Memory B cell (primary cell): Measurements from ENCODE around the gene USP24.
"Not testable (repeated sequence)": the region's sequence is repeated elsewhere in the genome, so short reads cannot be mapped to it uniquely, and the experiment has no call there.

Experiments
- ATAC-seq: fragments of 150-1000 bp; cut with Tn5 transposase; 2 replicates; pipeline ENCODE4 v1.10.0; 2021; ENCODE audit warnings: low read depth, mild to moderate bottlenecking, moderate library complexity
- DNase-seq, 2 donors: peaks; one replicate each; pipeline ENCODE4 v3.0.0; 2022; ENCODE audit warnings: low spot score in 2 of 2
- H3K27ac Mint-ChIP-seq: one replicate; pipeline ENCODE4 v1.8.0; 2022; ENCODE audit warnings: mild to moderate bottlenecking, moderate library complexity, mixed read lengths
- H3K27me3 Mint-ChIP-seq: one replicate; pipeline ENCODE4 v1.8.0; 2022; ENCODE audit warnings: mixed read lengths
- H3K36me3 Mint-ChIP-seq: one replicate; pipeline ENCODE4 v1.8.0; 2022; ENCODE audit warnings: mild to moderate bottlenecking, mixed read lengths
- H3K4me1 Mint-ChIP-seq: one replicate; pipeline ENCODE4 v1.8.0; 2022; ENCODE audit warnings: mixed read lengths
- H3K4me3 Mint-ChIP-seq: one replicate; pipeline ENCODE4 v1.8.0; 2022; ENCODE audit warnings: mild to moderate bottlenecking, moderate library complexity, mixed read lengths
- H3K9me3 Mint-ChIP-seq: one replicate; pipeline ENCODE4 v1.8.0; 2022; ENCODE audit warnings: mixed read lengths

Gene USP24

GRCh38 chr1:55043011-55043410 is 172.2 kb downstream of the USP24 start:
- no peak overlapping the region for H3K27ac Mint-ChIP-seq
- DNase-seq, result no peak
- H3K9me3 Mint-ChIP-seq, result no peaks in the 10 kb centered on the region
- H3K4me1 Mint-ChIP-seq, result no peaks in the 10 kb centered on the region
- H3K27me3 Mint-ChIP-seq, result peaks cover 19% of the 10 kb centered on the region
- no peaks in the 10 kb centered on the region for H3K36me3 Mint-ChIP-seq
- H3K4me3 Mint-ChIP-seq, result no peak overlapping the region
- no peak for ATAC-seq

DNA sequence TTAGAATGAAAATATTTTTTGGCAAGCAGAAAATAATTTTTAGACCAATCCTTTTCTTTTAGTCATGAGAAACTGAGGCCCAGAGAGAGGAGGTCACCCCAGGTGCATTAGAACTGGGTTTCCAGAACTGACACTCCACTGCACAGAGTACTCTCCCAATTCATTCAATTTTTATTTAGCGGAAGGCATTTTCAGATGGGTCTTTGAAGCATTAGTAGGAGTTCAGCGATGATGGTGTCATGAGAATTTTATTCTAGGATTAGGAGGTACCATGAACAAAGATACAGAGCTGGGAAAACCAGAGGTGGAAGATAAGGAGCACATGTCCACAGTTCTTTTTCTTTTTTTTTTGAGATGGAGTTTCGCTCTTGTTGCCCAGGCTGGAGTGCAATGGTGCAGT is 173.6 kb downstream of the USP24 start:
- H3K27me3 Mint-ChIP-seq, result peaks cover 21% of the 10 kb centered on the region

DNA sequence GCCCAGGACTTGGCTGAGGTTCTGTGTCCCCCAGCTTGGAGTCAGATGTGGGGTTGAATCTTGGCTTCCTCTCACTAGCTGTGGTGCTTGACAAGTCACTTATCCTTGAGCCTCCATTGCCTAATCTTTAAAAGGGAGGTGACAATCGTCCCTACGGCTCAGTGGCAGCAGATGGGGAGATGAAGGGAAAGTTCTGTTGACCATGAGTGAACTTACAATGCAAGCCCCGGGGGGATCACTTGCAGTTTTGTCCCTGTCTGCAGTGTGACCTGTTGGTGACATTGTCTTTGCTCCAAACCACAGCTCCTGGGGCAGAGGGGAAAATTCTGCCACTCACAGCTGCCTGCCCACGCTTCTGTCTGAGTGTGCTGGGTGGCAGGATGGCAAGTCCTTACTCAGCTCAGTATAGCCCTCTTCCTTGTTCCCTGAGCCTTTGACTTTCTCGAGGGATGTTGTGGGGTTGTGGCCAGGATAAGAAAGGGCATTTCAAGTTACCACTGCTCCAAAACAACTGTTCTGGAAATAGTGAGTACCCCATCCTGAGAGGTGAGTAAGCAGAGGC is 174.2 kb downstream of the USP24 start:
- no peak for ATAC-seq
- DNase-seq, result no peak
- Mint-ChIP-seq H3K9me3 (no peaks in the 10 kb centered on the region), H3K36me3 (no peaks in the 10 kb centered on the region), H3K27me3 (peaks cover 24% of the 10 kb centered on the region), H3K27ac (no peak overlapping the region), H3K4me3 (no peak overlapping the region), H3K4me1 (no peaks in the 10 kb centered on the region)

More for the DNA sequence above, 173.6 kb downstream of the USP24 start:
- Mint-ChIP-seq H3K4me1 (no peaks in the 10 kb centered on the region), H3K27ac (no peak overlapping the region), H3K36me3 (no peaks in the 10 kb centered on the region), H3K4me3 (no peak overlapping the region), H3K9me3 (no peaks in the 10 kb centered on the region)
- ATAC-seq, result no peak
- no peak for DNase-seq

GRCh38 chr1:55040083-55040932 is 174.9 kb downstream of the USP24 start:
- ATAC-seq (no peak), DNase-seq (no peak)
- H3K36me3 Mint-ChIP-seq, result no peaks in the 10 kb centered on the region
- H3K9me3 Mint-ChIP-seq, result no peaks in the 10 kb centered on the region
- peaks cover 26% of the 10 kb centered on the region for H3K27me3 Mint-ChIP-seq
- H3K4me3 Mint-ChIP-seq, result no peak overlapping the region
- no peak overlapping the region for H3K27ac Mint-ChIP-seq
- peaks cover 3% of the 10 kb centered on the region for H3K4me1 Mint-ChIP-seq

DNA sequence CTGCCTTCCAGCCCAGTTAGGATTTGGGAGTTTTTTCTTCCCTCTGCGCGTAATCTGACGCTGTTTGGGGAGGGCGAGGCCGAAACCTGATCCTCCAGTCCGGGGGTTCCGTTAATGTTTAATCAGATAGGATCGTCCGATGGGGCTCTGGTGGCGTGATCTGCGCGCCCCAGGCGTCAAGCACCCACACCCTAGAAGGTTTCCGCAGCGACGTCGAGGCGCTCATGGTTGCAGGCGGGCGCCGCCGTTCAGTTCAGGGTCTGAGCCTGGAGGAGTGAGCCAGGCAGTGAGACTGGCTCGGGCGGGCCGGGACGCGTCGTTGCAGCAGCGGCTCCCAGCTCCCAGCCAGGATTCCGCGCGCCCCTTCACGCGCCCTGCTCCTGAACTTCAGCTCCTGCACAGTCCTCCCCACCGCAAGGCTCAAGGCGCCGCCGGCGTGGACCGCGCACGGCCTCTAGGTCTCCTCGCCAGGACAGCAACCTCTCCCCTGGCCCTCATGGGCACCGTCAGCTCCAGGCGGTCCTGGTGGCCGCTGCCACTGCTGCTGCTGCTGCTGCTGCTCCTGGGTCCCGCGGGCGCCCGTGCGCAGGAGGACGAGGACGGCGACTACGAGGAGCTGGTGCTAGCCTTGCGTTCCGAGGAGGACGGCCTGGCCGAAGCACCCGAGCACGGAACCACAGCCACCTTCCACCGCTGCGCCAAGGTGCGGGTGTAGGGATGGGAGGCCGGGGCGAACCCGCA is 175.7 kb downstream of the USP24 start, which contains the start of gene PCSK9:
PCSK9 (plus strand) TSS at position 207 of the 741 bp plus-strand sequence; CDS start at position 497, 290 bp downstream.
- no peak within 1 kb of the TSS for H3K4me3 Mint-ChIP-seq
- H3K36me3 Mint-ChIP-seq, result no peaks in the 10 kb centered on the region
- peaks cover 29% of the 10 kb centered on the region for H3K27me3 Mint-ChIP-seq
- ATAC-seq (no peak), DNase-seq (no peak)
- H3K4me1 Mint-ChIP-seq, result peaks cover 3% of the 10 kb centered on the region
- no peaks in the 10 kb centered on the region for H3K9me3 Mint-ChIP-seq
- no peak within 1 kb of the TSS for H3K27ac Mint-ChIP-seq

- Mint-ChIP-seq H3K4me1 (peaks cover 3% of the 10 kb centered on the region), H3K27ac (no peak overlapping the region), H3K4me3 (no peak overlapping the region), H3K9me3 (no peaks in the 10 kb centered on the region), H3K36me3 (no peaks in the 10 kb centered on the region), H3K27me3 (peaks cover 29% of the 10 kb centered on the region)
- ATAC-seq, result no peak
- no peak for DNase-seq
These were observed 176.2 kb downstream of the USP24 start for GRCh38 chr1:55038974-55039341.

DNA sequence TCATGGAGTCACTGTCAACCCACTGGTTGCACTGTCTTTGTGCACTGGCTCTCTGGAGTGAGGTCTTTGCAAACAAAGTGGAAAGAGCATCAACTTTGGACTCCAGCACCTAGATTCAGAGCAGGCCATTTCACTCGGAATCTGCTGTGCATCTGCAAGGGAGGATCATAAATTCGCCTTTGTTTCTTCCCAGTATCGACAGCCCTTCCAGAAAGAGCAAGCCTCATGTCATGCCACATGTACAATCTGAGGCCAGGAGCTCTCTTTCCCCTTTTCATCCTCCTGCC is 176.7 kb downstream of the USP24 start:
- Mint-ChIP-seq H3K27ac (no peak overlapping the region), H3K4me3 (no peak overlapping the region), H3K36me3 (no peaks in the 10 kb centered on the region), H3K9me3 (no peaks in the 10 kb centered on the region), H3K27me3 (peaks cover 30% of the 10 kb centered on the region), H3K4me1 (peaks cover 3% of the 10 kb centered on the region)
- no peak for DNase-seq
- ATAC-seq, result no peak

GRCh38 chr1:55037733-55038551 is 177.2 kb downstream of the USP24 start:
- Mint-ChIP-seq H3K36me3 (peaks cover 2% of the 10 kb centered on the region), H3K9me3 (peaks cover 2% of the 10 kb centered on the region), H3K27me3 (peaks cover 34% of the 10 kb centered on the region), H3K27ac (no peak overlapping the region), H3K4me3 (no peak overlapping the region), H3K4me1 (peaks cover 3% of the 10 kb centered on the region)
- ATAC-seq, result no peak
- DNase-seq, result no peak

GRCh38 chr1:55035904-55036303 is 179.3 kb downstream of the USP24 start:
- peaks cover 2% of the 10 kb centered on the region for H3K36me3 Mint-ChIP-seq
- ATAC-seq, result no peak
- peaks cover 2% of the 10 kb centered on the region for H3K9me3 Mint-ChIP-seq
- no peak overlapping the region for H3K27ac Mint-ChIP-seq
- no peak overlapping the region for H3K4me3 Mint-ChIP-seq
- H3K27me3 Mint-ChIP-seq, result peaks cover 32% of the 10 kb centered on the region
- peaks cover 3% of the 10 kb centered on the region for H3K4me1 Mint-ChIP-seq
- no peak for DNase-seq

GRCh38 chr1:55034476-55035133 is 180.6 kb downstream of the USP24 start:
- H3K4me1 Mint-ChIP-seq, result peaks cover 3% of the 10 kb centered on the region
- peaks cover 2% of the 10 kb centered on the region for H3K36me3 Mint-ChIP-seq
- H3K9me3 Mint-ChIP-seq, result peaks cover 2% of the 10 kb centered on the region
- peaks cover 33% of the 10 kb centered on the region for H3K27me3 Mint-ChIP-seq
- H3K4me3 Mint-ChIP-seq, result no peak overlapping the region
- H3K27ac Mint-ChIP-seq, result no peak overlapping the region
- DNase-seq (no peak), ATAC-seq (no peak)

DNA sequence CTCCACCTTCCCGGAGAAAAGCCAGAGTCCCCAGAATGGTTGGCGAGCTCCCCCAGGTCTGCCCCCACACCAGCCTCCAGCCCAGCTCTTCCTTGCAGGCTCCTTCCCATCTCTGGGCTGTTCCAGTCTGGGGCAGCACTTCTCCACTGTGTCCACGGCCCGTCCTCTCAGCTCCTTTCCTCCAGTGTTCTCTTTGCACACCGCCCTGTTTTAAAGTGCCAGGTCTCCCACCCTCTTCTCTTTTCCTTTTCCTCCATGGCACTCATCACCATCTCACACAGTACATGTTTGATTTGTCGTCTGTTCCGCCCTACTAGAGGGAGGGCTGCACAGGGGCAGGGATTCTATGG is 181.9 kb downstream of the USP24 start:
- H3K4me1 Mint-ChIP-seq, result peaks cover 3% of the 10 kb centered on the region
- peaks cover 29% of the 10 kb centered on the region for H3K27me3 Mint-ChIP-seq
- peaks cover 2% of the 10 kb centered on the region for H3K9me3 Mint-ChIP-seq
- no peak for DNase-seq
- peaks cover 2% of the 10 kb centered on the region for H3K36me3 Mint-ChIP-seq
- ATAC-seq, result no peak
- H3K4me3 Mint-ChIP-seq, result no peak overlapping the region
- no peak overlapping the region for H3K27ac Mint-ChIP-seq

- not testable (repeated sequence) for H3K36me3 Mint-ChIP-seq, H3K27ac Mint-ChIP-seq, H3K4me1 Mint-ChIP-seq, ATAC-seq, H3K4me3 Mint-ChIP-seq, H3K9me3 Mint-ChIP-seq, DNase-seq
- peaks cover 23% of the 10 kb centered on the region for H3K27me3 Mint-ChIP-seq
These were observed 184.1 kb downstream of the USP24 start for GRCh38 chr1:55031098-55031497.

DNA sequence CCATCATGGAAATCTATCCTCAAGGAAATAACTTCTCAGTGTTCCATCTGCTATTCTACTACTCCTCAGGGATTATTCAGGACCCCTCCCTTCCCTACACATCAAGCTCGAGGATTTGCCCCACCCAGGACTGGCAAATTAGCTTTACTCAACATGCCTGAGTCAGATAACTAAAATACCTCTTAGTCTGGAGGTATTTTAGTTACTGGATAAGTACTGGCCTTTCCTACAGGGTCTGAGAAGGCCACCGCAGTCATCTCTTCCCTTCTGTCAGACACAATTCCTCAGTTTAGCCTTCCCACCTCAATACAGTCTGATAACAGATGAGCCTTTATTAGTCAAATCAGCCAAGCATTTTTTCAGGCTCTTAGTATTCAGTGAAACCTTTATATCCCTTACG is 188.5 kb downstream of the USP24 start:
- H3K36me3 Mint-ChIP-seq, H3K9me3 Mint-ChIP-seq, H3K4me3 Mint-ChIP-seq, ATAC-seq, DNase-seq, H3K27ac Mint-ChIP-seq, H3K4me1 Mint-ChIP-seq: not testable (repeated sequence)
- H3K27me3 Mint-ChIP-seq, result peaks cover 24% of the 10 kb centered on the region
